ENCODE measurements around the gene GRK6.
A peak's percentile ranks its signal among the peaks of the same experiment; 100 is the strongest.

Gene GRK6

DNA sequence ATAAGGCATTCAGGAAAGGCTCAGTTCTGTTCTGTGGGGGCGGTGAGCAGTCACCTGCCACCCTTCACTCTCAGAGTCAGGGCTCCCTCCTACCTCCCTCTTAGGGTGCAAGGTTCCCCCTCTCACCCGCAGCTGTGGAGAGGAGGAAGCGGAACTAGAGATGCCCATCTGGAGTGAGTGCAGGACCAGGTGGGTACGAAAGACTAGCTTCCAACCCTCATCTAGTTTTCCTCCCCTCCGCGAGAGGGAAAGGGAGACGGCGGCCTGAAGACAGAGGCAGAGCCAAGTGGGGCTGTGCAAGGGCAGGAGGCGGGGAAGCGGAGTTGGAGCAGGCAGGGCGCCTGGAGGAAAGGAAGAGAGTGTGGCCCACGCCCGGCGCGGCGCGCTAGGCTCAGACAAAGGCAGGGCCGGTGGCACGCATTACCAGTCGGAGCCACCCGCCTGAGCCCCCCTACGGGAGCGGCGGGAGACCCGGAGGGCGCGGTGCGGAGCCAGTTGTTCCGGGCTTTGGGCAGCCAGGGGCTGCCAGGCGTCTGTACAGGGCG lies 27.4 kb downstream of the GRK6 start:
- DNase-seq (ENCODE audit: low read depth in 2 of 2), result no peak

- peak; percentile 86 to 92 for DNase-seq (ENCODE audit: low read depth in 2 of 2)
These were observed 28.0 kb downstream of the GRK6 start for GRCh38 chr5:177454397-177455035.

GRCh38 chr5:177455036-177455660 lies 28.7 kb downstream of the GRK6 start:
- DNase-seq (ENCODE audit: low read depth in 2 of 2), result peak; percentile 85 to 86

- DNase-seq (ENCODE audit: low read depth in 2 of 2), result peak; percentile 80 to 86
These were observed 29.4 kb downstream of the GRK6 start for GRCh38 chr5:177455661-177456590.

- no peak for DNase-seq (ENCODE audit: low read depth in 2 of 2)
These were observed 30.1 kb downstream of the GRK6 start for GRCh38 chr5:177456591-177456964.

DNA sequence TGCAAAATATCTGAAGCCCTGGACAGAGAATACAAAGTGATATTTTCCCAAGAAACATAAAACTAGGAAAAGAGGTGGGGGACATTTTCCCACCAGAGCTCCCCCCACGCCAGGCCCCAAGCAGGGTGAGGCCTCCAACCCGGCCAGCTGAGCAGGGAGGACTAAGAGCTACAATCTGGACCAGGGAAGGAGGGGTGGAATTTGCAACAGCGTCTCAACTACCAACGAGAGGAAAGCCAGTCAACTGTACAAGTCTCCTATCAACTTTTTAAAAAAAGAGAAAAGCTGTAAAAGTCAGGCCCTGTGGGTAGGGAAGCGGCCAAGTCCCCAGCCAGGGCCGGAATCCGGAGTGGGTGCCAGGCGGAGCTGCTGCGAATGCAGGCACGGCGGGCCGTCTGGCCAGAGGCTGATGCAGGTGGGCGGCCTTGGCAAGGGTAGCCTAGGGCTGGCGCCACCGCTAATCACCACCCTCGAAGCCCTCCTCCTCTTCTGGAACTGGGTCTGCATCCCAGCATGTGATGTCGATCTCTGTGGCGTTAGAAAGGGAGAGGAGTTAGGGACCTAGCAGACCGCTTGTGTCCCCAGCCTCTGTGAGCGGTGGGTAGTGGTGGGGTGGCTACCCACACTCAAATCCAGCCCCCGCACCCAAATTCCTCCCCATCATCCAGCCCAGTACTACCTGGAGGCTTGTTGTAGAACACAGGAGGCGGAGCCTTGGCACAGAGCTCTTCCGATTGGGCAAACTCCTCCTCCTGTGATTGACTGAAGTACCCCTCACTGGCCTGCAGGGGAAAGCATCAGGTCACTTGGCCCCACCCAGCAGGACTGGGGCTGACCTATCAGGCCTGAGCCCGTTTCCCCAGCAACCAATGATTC lies 30.7 kb downstream of the GRK6 start:
- DNase-seq (ENCODE audit: low read depth in 2 of 2), result no peak

- DNase-seq (ENCODE audit: low read depth in 2 of 2), result no peak
These were observed 31.6 kb downstream of the GRK6 start for GRCh38 chr5:177457852-177458681.

- DNase-seq (ENCODE audit: low read depth in 2 of 2), result no peak
These were observed 32.5 kb downstream of the GRK6 start for GRCh38 chr5:177458912-177459350.

GRCh38 chr5:177459357-177459756 lies 32.9 kb downstream of the GRK6 start:
- no peak for DNase-seq (ENCODE audit: low read depth in 2 of 2)

GRCh38 chr5:177459819-177460628 lies 33.5 kb downstream of the GRK6 start:
- no peak for DNase-seq (ENCODE audit: low read depth in 2 of 2)

- no peak for DNase-seq (ENCODE audit: low read depth in 2 of 2)
These were observed 35.7 kb downstream of the GRK6 start for GRCh38 chr5:177462021-177462670.

DNA sequence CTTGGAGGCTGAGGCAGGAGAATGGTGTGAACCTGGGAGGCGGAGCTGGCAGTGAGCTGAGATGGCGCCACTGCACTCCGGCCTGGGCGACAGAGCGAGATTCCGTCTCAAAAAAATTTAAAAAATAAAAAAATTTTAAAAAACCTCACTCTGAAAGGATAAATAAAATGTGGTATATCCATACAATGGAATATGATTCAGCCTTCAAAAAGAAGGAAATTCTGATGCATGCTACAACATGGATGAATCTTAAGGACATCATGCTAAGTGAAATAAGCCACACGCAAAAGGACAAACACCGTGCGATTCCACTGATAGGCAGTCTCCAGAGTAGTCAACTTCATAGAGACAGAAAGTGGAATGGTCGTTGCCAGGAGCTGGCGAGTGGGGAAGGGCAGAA lies 38.6 kb downstream of the GRK6 start:
- DNase-seq (ENCODE audit: low read depth in 2 of 2), result no peak

DNA sequence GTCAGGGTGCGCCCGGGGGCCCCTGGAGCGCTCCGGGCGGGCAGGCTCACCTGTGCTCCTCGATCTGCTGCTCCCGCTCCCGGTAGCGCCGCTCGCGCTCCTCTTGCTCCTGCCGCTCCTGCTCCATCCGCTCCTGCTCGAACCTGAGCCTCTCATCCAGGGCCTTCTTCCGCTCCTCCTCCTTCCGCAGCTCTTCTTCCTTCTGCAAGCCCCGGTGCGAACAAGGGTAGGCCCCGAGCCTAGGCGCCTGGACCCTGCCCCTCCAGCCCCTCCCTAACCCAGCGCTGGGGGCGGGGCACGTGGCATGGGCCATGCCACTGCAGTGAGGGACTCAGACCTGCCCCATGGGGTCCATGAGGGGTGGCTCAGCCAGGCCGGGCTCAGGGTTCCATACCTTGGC lies 40.4 kb downstream of the GRK6 start:
- DNase-seq (ENCODE audit: low read depth in 2 of 2), result no peak

GRCh38 chr5:177467436-177467835 lies 41.0 kb downstream of the GRK6 start:
- no peak for DNase-seq (ENCODE audit: low read depth in 2 of 2)

DNA sequence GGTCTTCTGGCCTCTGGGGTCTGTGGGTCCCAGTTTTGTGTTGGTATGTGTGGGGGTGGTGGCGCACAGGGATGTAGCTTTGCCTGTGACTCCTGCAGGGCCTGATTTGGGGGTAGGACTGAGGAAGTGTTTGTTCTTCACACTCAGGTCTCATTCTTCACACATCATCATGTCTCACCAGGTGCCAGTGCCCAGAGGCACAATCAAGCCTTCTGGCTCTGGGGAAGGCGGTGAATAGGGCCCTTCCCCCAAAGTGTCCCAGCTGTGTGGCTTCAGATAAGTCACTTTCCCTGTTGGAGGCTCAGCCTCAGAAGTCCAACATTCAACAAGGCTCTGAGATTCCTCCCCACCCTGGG lies 41.8 kb downstream of the GRK6 start:
- no peak for DNase-seq (ENCODE audit: low read depth in 2 of 2)

GRCh38 chr5:177468685-177469628 lies 42.5 kb downstream of the GRK6 start:
- no peak for DNase-seq (ENCODE audit: low read depth in 2 of 2)

DNA sequence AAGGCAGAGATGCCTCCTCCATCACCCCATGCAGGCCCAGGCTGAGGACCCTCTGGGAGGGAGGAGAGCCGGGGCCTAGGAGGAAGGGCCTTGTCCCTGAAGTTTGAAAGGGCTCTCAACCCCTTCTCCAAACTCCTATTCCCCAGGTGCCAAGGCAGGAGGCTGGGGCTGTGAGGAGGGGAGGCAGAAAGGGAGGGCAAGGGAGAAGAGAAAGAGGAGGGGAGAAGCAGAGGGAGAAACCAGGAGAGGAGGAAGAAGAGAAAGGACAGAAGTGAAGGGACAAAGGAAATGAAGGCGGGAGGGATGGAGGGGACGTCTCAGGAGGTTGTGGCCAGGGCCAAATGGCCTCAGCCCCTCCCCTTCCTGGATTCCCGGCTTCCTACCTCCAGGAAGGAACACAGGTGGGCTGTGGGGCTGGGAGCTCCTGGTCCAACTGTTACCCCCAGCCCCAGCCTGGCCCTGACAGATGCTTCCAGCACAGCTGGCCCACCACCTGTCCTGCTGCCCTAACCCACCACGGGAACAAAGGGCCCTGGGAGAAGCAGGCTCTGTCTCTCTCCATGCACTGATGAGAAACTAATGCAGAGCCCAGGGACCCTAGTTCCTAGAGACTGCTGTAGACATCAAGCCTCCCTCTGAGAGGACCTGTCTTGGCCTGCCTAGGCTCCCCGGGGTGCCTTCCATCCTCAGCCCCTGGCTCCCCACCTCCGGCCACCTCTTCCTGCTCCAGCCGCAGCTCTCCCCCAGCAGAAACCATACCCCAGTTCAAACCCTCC lies 43.5 kb downstream of the GRK6 start:
- no peak for DNase-seq (ENCODE audit: low read depth in 2 of 2)
